H1 (cell line): ENCODE results near the gene LVRN. TPM values are rescaled to one million over a fixed set of nuclear protein-coding genes. Genes with fewer than 3 reads are reported as not detected.

ENCODE experiments used
- CHD7 ChIP-seq: fragments of 300-600 bp; sonication (generic); IDR thresholded peaks from 2 replicates; pipeline ENCODE4 v1.7.1; 2012; ENCODE audit warnings: low read length, moderate library complexity, mild to moderate bottlenecking, inconsistent platforms; ENCODE audit not compliant: insufficient replicate concordance
- JUN ChIP-seq: IDR thresholded peaks from 2 replicates; pipeline ENCODE4 v1.6.1; 2011; ENCODE audit warnings: low read depth, mild to moderate bottlenecking, improper control_type of control experiment, low read length
- NRF1 ChIP-seq: IDR thresholded peaks from 2 replicates; pipeline ENCODE4 v1.6.1; 2011; ENCODE audit warnings: mild to moderate bottlenecking, low read depth, low read length, improper control_type of control experiment
- RNF2 ChIP-seq: fragments of 200-900, 300-1000 bp; sonication (generic); IDR thresholded peaks from 2 replicates; pipeline ENCODE4 v1.7.1; 2016; ENCODE audit warnings: borderline replicate concordance, low read depth, mild to moderate bottlenecking, antibody characterized with exemption, low read length; ENCODE audit not compliant: poor library complexity, severe bottlenecking; ENCODE audit errors: missing control alignments
- SIN3A ChIP-seq, 2 experiments: IDR thresholded peaks in 1 of 2; conservative IDR thresholded peaks in 1 of 2; 2 replicates each; pipeline ENCODE4 v1.6.1; 2011 to 2012; ENCODE audit warnings: low read length in 2 of 2, improper control_type of control experiment in 1 of 2, low read depth in 1 of 2, mild to moderate bottlenecking in 1 of 2
- polyA plus RNA-seq, 7 experiments: library from polyadenylated mRNA; depleted of rRNA in 3 of 7; stranded (reverse) in 5 of 7; unstranded in 2 of 7; fragments of >200 nt in 5 of 7; fragments of 200-250 nt in 2 of 7; gene quantifications; 1 replicate in 5 of 7; 2 replicates in 1 of 7; 4 replicates in 1 of 7; pipeline versions ENCODE4 v1.2.1 to v1.2.3, GENCODE V29; 2011 to 2013; ENCODE audit warnings: missing spikeins in 2 of 7, mixed read lengths in 2 of 7
- total RNA-seq: library from RNA; stranded (reverse); fragmentation: NEBNext Ultra II Directional; extraction: Animal tissue kit (Norgen Biotek cat#: 25700); gene quantifications from 2 replicates; pipeline ENCODE4 v1.2.1, GENCODE V29; 2021

Gene LVRN
- total and polyA plus RNA-seq, 2 of the 8 experiments (the other 6 are each of a cell fraction or from before 2014, with no cell fraction given) = 0.08 to 0.09 TPM

GRCh38 chr5:116023619-116024018, 61.3 kb downstream of the LVRN start (continued):
- TF ChIP-seq CHD7 = no peak
- no peak for TF ChIP-seq SIN3A (conservative IDR thresholded peaks at IDR 0.05 in 1 of 2, IDR thresholded peaks at IDR 0.05 in 1 of 2; ENCODE audit: low read depth in 1 of 2, low read length in 2 of 2)
- TF ChIP-seq RNF2 = no peak
- TF ChIP-seq JUN = no peak
- no peak for TF ChIP-seq NRF1
